ENCODE data around the gene TUBB2B. TPM values are rescaled to one million over a fixed set of nuclear protein-coding genes. Genes with fewer than 3 reads are reported as not detected.

TUBB2B gene
- total RNA-seq: 5.6 and 18.3 TPM in 2 replicates

DNA sequence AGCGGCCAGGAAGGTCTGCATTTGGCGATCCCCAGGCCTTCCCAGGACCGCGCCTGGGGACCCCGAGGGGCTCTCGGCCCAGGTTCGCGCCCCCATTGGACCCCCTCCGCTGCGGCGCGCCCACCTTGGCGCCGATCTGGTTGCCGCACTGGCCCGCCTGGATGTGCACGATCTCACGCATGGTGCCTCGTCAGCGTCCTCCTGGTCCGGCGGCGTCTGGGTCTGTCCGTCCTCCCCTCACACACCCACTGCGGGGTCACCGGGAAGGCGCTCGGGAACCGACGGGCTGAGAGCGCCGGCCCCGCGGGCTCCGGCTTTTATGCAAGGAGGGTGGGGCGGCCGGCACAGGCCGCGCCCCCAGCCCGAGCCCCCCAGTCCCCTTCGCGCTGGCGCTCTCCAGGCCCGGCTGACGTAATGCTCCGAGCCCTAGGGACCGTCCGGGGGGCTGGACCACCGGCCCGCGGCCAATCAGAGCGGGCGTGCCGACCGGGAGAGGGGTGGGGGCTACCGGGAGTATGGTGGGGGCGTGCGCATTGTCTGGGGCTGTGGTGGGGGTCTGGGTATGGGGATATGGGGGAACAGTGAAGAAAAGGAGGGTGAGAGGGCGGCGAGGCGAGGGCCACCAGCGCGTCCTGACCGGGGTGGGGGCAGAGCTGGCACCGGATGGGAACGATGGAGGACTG lies at the start of gene TUBB2B:
TSS of gene TUBB2B (minus strand) at position 291 of the 683 bp plus-strand sequence. CDS start at position 181, 110 bp downstream.

DNA sequence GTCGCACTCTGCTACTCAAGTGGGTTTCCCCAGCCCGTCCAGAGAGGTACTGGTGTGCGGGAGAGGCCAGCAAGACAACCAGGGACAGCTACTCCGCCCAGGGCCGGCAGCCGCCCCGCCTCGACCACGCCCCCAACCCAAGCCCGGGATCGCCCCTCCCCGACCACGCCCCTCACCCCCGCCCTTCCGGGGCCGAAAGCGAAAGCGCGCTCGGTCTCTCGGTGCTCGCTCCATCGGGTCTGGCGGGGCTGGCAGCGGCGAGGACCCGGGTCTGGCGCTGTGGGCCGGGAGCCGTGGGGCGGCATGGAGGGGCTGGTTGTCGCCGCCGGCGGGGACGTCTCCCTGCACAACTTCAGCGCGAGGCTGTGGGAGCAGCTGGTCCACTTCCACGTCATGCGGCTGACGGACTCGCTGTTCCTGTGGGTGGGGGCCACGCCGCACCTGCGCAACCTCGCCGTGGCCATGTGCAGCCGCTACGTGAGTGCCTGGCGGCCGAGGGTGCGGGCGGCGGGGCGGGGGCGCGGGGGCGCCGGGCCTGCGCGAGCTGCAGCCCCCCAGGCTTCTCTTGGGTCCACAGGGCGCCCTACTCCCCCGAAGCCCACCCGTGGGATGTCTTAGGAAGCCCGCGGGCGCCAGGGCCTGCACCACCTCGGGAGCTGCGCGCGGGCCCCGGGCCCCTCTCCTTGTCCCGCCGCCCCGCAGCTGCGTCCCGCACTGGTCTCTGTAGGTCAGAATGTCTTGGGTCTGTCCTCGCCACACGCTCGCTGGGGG lies 31.5 kb upstream of the TUBB2B start, which contains the start of gene PSMG4:
TSS of gene PSMG4 (plus strand) at position 228 of the 771 bp plus-strand sequence. CDS start at position 304, 76 bp downstream.

Other genes with a start within 250 kb of the TUBB2B start
- 20.2 and 26.4 TPM in 2 replicates for gene NQO2, start 227.8 kb downstream of the TUBB2B start, total RNA-seq
- gene RIPK1, start 159.2 kb downstream of the TUBB2B start, total RNA-seq: 20.5 and 30.9 TPM in 2 replicates
- gene BPHL, start 108.9 kb downstream of the TUBB2B start, total RNA-seq: 13.1 and 15.6 TPM in 2 replicates
- gene TUBB2A, start 70.1 kb downstream of the TUBB2B start, total RNA-seq: 67.7 and 172 TPM in 2 replicates
- 23.1 and 27.9 TPM in 2 replicates for gene PSMG4, start 31.3 kb upstream of the TUBB2B start, total RNA-seq
- gene SLC22A23, start 229.4 kb upstream of the TUBB2B start, total RNA-seq: 0.55 and 0.59 TPM in 2 replicates